CD8-positive, alpha-beta memory T cell (primary cell): Measurements from ENCODE around the gene MSX2. TPM values are rescaled to one million over a fixed set of nuclear protein-coding genes. Genes with fewer than 3 reads are reported as not detected.

Experiments used
- CTCF ChIA-PET: fragments of 350-600 bp; sonication (Branson Sonifier 250); formaldehyde crosslinking; loops from one replicate; lab custom pipeline; 2021; ENCODE audit warnings: antibody characterized with exemption; lab: Charles Lee
- POLR2A ChIA-PET: fragments of 350-600 bp; sonication (Branson Sonifier 250); formaldehyde crosslinking; loops from one replicate; lab custom pipeline; 2021; ENCODE audit warnings: antibody characterized with exemption; lab: Charles Lee
- DNase-seq, 5 donors: peaks; one replicate each; pipeline versions ENCODE4 v3.0.0 to v3.0.0-alpha.2; 2020 to 2022; ENCODE audit warnings: mixed read lengths in 1 of 5
- H3K27ac ChIP-seq: one replicate; pipeline ENCODE4 v1.7.0; 2013; ENCODE audit warnings: low read depth, mild to moderate bottlenecking, low read length, moderate library complexity
- H3K27me3 ChIP-seq: 2 replicates; pipeline ENCODE4 v1.7.0; 2013; ENCODE audit warnings: low read length, mild to moderate bottlenecking; ENCODE audit not compliant: insufficient read depth, poor library complexity, severe bottlenecking
- H3K36me3 ChIP-seq: 2 replicates; pipeline ENCODE4 v1.7.0; 2013; ENCODE audit warnings: mild to moderate bottlenecking, low read length, moderate library complexity; ENCODE audit not compliant: insufficient read depth
- H3K4me1 ChIP-seq: 2 replicates; pipeline ENCODE4 v1.7.0; 2013; ENCODE audit warnings: mild to moderate bottlenecking, low read length, moderate library complexity; ENCODE audit not compliant: insufficient read depth
- H3K4me3 ChIP-seq: 2 replicates; pipeline ENCODE4 v1.7.0; 2013; ENCODE audit warnings: mild to moderate bottlenecking, low read length
- H3K9me3 ChIP-seq: 2 replicates; pipeline ENCODE4 v1.7.0; 2013; ENCODE audit warnings: mild to moderate bottlenecking, low read length
- H3K27ac Mint-ChIP-seq, 8 donors: one replicate each; pipeline ENCODE4 v1.8.0; 2020 to 2021; ENCODE audit warnings: mixed read lengths in 8 of 8, mild to moderate bottlenecking in 6 of 8, inconsistent platforms in 3 of 8, moderate library complexity in 3 of 8
- H3K27me3 Mint-ChIP-seq, 2 donors: one replicate each; pipeline ENCODE4 v1.8.0; 2020 to 2021; ENCODE audit warnings: mixed read lengths in 2 of 2, mild to moderate bottlenecking in 1 of 2, moderate library complexity in 1 of 2
- H3K36me3 Mint-ChIP-seq, 3 donors: one replicate each; pipeline ENCODE4 v1.8.0; 2020 to 2021; ENCODE audit warnings: mixed read lengths in 3 of 3, inconsistent platforms in 1 of 3, mild to moderate bottlenecking in 1 of 3
- H3K4me1 Mint-ChIP-seq, 3 donors: one replicate each; pipeline ENCODE4 v1.8.0; 2020 to 2021; ENCODE audit warnings: mixed read lengths in 3 of 3, inconsistent platforms in 1 of 3, mild to moderate bottlenecking in 1 of 3
- H3K4me3 Mint-ChIP-seq, 7 donors: one replicate each; pipeline ENCODE4 v1.8.0; 2020 to 2021; ENCODE audit warnings: mixed read lengths in 7 of 7, mild to moderate bottlenecking in 6 of 7, moderate library complexity in 4 of 7, inconsistent platforms in 2 of 7
- H3K9me3 Mint-ChIP-seq, 5 donors: one replicate each; pipeline ENCODE4 v1.8.0; 2020 to 2022; ENCODE audit warnings: mixed read lengths in 5 of 5, mild to moderate bottlenecking in 3 of 5, moderate library complexity in 2 of 5, inconsistent platforms in 1 of 5
- polyA plus RNA-seq: library from polyadenylated mRNA; unstranded; fragments of 300-500 nt; fragmentation: Illumina TruSeq; gene quantifications from one replicate; pipeline ENCODE4 v1.2.3, GENCODE V29; 2021
- total RNA-seq, 2 experiments: library from RNA; stranded (reverse); gene quantifications; one replicate each; pipeline ENCODE4 v1.2.3, GENCODE V29; 2021

Gene MSX2
- total and polyA plus RNA-seq, 3 experiments from 2014 or later, result not detected

DNA sequence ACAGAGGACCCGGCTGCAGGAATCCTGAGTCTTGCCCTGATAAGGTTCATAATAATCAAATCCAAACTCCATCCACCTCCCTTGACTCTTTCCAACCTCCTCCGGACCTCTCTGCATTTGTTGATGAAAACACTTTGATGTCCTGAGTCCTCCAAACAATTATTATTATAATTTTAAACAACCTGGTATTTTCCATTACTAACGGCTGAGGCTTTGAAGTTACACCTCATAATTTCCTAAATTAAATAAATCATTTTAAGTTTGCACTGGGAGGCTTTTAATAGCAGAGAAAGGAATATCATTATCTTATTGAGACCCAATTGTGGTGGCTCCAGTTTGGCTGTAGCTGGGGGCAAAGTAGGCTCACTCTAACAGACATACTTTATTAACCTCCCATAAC lies 9.5 kb downstream of the MSX2 start:
- no peaks in the 10 kb centered on the region for H3K36me3 Mint-ChIP-seq
- POLR2A ChIA-PET, result no interaction called here

GRCh38 chr5:174734571-174735497 lies 10.5 kb downstream of the MSX2 start:
- DNase-seq, result no peak
- Mint-ChIP-seq H3K4me3 (no peak overlapping the region), H3K27me3 (peaks cover 50 to 81% of the 10 kb centered on the region in 2 donors), H3K27ac (no peak overlapping the region), H3K36me3 (no peaks in the 10 kb centered on the region), H3K9me3 (peaks cover 0 to 5% (median 2%) of the 10 kb centered on the region in 5 donors), H3K4me1 (no peaks in the 10 kb centered on the region)
- Histone ChIP-seq H3K9me3 (no peaks in the 10 kb centered on the region), H3K27ac (no peak overlapping the region), H3K4me1 (no peaks in the 10 kb centered on the region), H3K27me3 (peaks cover 10% of the 10 kb centered on the region), H3K36me3 (no peaks in the 10 kb centered on the region), H3K4me3 (no peak overlapping the region)
- ChIA-PET POLR2A (no interaction called here), CTCF (no interaction called here)

More for the DNA sequence above, 9.5 kb downstream of the MSX2 start:
- no peak overlapping the region for H3K27ac ChIP-seq
- Mint-ChIP-seq H3K4me1 (no peaks in the 10 kb centered on the region), H3K4me3 (no peak overlapping the region), H3K9me3 (peaks cover 0 to 8% (median 2%) of the 10 kb centered on the region in 5 donors), H3K27ac (no peak overlapping the region), H3K27me3 (peaks cover 53 to 87% of the 10 kb centered on the region in 2 donors)
- H3K4me3 ChIP-seq, result no peak overlapping the region
- H3K36me3 ChIP-seq, result no peaks in the 10 kb centered on the region
- DNase-seq, result no peak
- no peaks in the 10 kb centered on the region for H3K9me3 ChIP-seq
- peaks cover 10% of the 10 kb centered on the region for H3K27me3 ChIP-seq
- no peaks in the 10 kb centered on the region for H3K4me1 ChIP-seq
- CTCF ChIA-PET, result no interaction called here

- H3K27me3 Mint-ChIP-seq, result peaks cover 42 to 74% of the 10 kb centered on the region in 2 donors
- no peak overlapping the region for H3K27ac ChIP-seq
- H3K36me3 ChIP-seq, result no peaks in the 10 kb centered on the region
- H3K36me3 Mint-ChIP-seq, result no peaks in the 10 kb centered on the region
- H3K4me3 ChIP-seq, result no peak overlapping the region
- no peak overlapping the region for H3K27ac Mint-ChIP-seq
- H3K4me1 Mint-ChIP-seq, result no peaks in the 10 kb centered on the region
- H3K9me3 ChIP-seq, result no peaks in the 10 kb centered on the region
- peaks cover 0 to 5% (median 2%) of the 10 kb centered on the region in 5 donors for H3K9me3 Mint-ChIP-seq
- H3K4me1 ChIP-seq, result no peaks in the 10 kb centered on the region
- ChIA-PET POLR2A (no interaction called here), CTCF (no interaction called here)
- DNase-seq, result no peak
- H3K4me3 Mint-ChIP-seq, result no peak overlapping the region
- peaks cover 10% of the 10 kb centered on the region for H3K27me3 ChIP-seq
Observed at GRCh38 chr5:174735498-174736330, 11.3 kb downstream of the MSX2 start.

GRCh38 chr5:174736331-174736721 lies 11.9 kb downstream of the MSX2 start:
- H3K36me3 ChIP-seq, result no peaks in the 10 kb centered on the region
- Mint-ChIP-seq H3K27me3 (peaks cover 36 to 68% of the 10 kb centered on the region in 2 donors), H3K4me1 (no peaks in the 10 kb centered on the region), H3K4me3 (no peak overlapping the region), H3K9me3 (peaks cover 0 to 5% (median 2%) of the 10 kb centered on the region in 5 donors), H3K27ac (no peak overlapping the region), H3K36me3 (no peaks in the 10 kb centered on the region)
- H3K27ac ChIP-seq, result no peak overlapping the region
- ChIA-PET CTCF (no interaction called here), POLR2A (no interaction called here)
- no peaks in the 10 kb centered on the region for H3K9me3 ChIP-seq
- DNase-seq, result no peak
- no peak overlapping the region for H3K4me3 ChIP-seq
- H3K4me1 ChIP-seq, result no peaks in the 10 kb centered on the region
- H3K27me3 ChIP-seq, result peaks cover 10% of the 10 kb centered on the region

DNA sequence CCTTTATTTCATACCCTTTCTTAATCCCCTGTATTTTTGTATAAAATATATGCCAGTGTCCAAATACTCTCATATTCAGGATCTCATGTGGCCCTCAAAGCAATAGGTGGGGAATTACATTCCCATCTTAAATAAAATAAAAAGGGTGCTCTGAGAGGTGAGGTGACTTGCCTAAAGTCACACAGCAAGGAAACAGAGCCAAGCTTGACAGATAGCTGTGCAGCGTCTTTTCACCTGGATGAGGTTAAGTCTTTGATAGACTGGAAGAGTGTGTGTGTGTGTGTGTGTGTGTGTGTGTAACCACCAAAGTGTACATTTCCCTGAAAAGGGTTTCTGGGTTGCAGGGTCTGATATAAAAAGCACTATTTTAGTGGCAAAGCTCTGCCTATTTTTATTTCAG lies 12.4 kb downstream of the MSX2 start:
- peaks cover 32 to 63% of the 10 kb centered on the region in 2 donors for H3K27me3 Mint-ChIP-seq
- peaks cover 10% of the 10 kb centered on the region for H3K27me3 ChIP-seq
- no peak overlapping the region for H3K4me3 ChIP-seq
- H3K4me1 Mint-ChIP-seq, result no peaks in the 10 kb centered on the region
- no peak overlapping the region for H3K27ac ChIP-seq
- CTCF ChIA-PET, result no interaction called here
- no peak overlapping the region for H3K27ac Mint-ChIP-seq
- peaks cover 0 to 1% (median 0%) of the 10 kb centered on the region in 3 donors for H3K36me3 Mint-ChIP-seq
- no peak for DNase-seq
- POLR2A ChIA-PET, result no interaction called here
- peaks cover 0 to 7% (median 5%) of the 10 kb centered on the region in 5 donors for H3K9me3 Mint-ChIP-seq
- no peaks in the 10 kb centered on the region for H3K9me3 ChIP-seq
- no peaks in the 10 kb centered on the region for H3K36me3 ChIP-seq
- H3K4me3 Mint-ChIP-seq, result no peak overlapping the region
- H3K4me1 ChIP-seq, result no peaks in the 10 kb centered on the region

DNA sequence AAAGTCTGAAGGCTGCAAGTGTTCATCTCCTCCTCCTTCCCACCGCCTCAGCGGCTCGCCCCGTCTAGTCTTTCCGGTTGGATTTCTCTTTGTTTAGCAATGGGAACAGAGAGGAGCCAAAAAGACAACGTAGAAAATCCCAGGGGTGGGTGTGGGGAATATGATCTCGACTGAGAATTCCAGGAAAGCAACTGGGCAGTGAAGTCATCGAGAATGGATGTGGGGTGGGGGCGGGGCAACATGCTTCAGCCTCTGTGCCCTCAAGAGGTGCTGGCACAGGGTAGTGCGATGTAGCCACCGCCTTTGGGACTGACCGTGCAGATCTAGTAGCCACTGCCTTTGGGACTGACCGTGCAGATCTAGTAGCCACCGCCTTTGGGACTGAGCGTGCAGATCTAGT lies 12.9 kb downstream of the MSX2 start:
- Histone ChIP-seq H3K4me3 (no peak overlapping the region), H3K4me1 (no peaks in the 10 kb centered on the region), H3K36me3 (no peaks in the 10 kb centered on the region), H3K27me3 (peaks cover 10% of the 10 kb centered on the region), H3K27ac (no peak overlapping the region), H3K9me3 (no peaks in the 10 kb centered on the region)
- Mint-ChIP-seq H3K4me3 (no peak overlapping the region), H3K27ac (no peak overlapping the region), H3K4me1 (no peaks in the 10 kb centered on the region), H3K9me3 (peaks cover 0 to 7% (median 5%) of the 10 kb centered on the region in 5 donors), H3K36me3 (peaks cover 0 to 1% (median 0%) of the 10 kb centered on the region in 3 donors), H3K27me3 (peaks cover 31 to 63% of the 10 kb centered on the region in 2 donors)
- CTCF ChIA-PET, result no interaction called here
- DNase-seq, result no peak
- POLR2A ChIA-PET, result no interaction called here

- Histone ChIP-seq H3K4me3 (no peak overlapping the region), H3K4me1 (no peaks in the 10 kb centered on the region), H3K36me3 (no peaks in the 10 kb centered on the region), H3K27ac (no peak overlapping the region), H3K9me3 (no peaks in the 10 kb centered on the region), H3K27me3 (no peaks in the 10 kb centered on the region)
- Mint-ChIP-seq H3K9me3 (peaks cover 0 to 8% (median 3%) of the 10 kb centered on the region in 5 donors), H3K27ac (no peak overlapping the region), H3K36me3 (peaks cover 0 to 1% (median 0%) of the 10 kb centered on the region in 3 donors), H3K4me1 (no peaks in the 10 kb centered on the region), H3K4me3 (no peak overlapping the region), H3K27me3 (peaks cover 10 to 23% of the 10 kb centered on the region in 2 donors)
- no peak for DNase-seq
- ChIA-PET POLR2A (no interaction called here), CTCF (no interaction called here)
Observed at GRCh38 chr5:174741352-174741751, 17.0 kb downstream of the MSX2 start.

DNA sequence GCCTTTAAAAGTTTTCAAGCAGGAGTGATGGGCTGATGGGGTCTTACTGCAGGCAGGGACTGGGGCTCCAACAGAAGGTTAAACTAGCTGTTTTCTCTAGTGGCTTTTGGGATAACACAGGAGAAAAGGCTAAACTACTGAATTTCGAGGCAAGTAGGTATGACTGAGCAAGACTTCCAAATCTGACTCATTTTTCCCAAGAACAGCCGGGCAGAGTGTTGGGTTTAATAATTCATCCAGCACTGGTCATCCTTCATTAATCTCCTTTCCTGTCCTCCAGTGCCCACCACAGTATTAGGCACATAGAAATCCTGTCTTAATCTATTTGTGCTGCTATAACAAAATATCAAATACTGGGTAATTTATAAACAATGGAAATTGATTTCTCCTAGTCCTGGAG lies 20.5 kb downstream of the MSX2 start:
- POLR2A ChIA-PET, result no interaction called here
- CTCF ChIA-PET, result no interaction called here
- peaks cover 0 to 8% (median 3%) of the 10 kb centered on the region in 5 donors for H3K9me3 Mint-ChIP-seq
- Histone ChIP-seq H3K4me3 (no peak overlapping the region), H3K36me3 (no peaks in the 10 kb centered on the region), H3K4me1 (no peaks in the 10 kb centered on the region), H3K9me3 (no peaks in the 10 kb centered on the region), H3K27me3 (no peaks in the 10 kb centered on the region), H3K27ac (no peak overlapping the region)
- H3K36me3 Mint-ChIP-seq, result peaks cover 0 to 1% (median 0%) of the 10 kb centered on the region in 3 donors
- peaks cover 11 to 19% of the 10 kb centered on the region in 2 donors for H3K27me3 Mint-ChIP-seq
- DNase-seq, result no peak
- no peak overlapping the region for H3K27ac Mint-ChIP-seq
- no peaks in the 10 kb centered on the region for H3K4me1 Mint-ChIP-seq
- H3K4me3 Mint-ChIP-seq, result no peak overlapping the region
